SK-N-MC (cell line): ENCODE data around the gene PFDN4.

Source experiments
- EZH2 ChIP-seq: fragments of 200-600 bp; sonication (generic); IDR thresholded peaks from one replicate; pipeline ENCODE4 v1.6.1; 2017; ENCODE audit warnings: antibody characterized with exemption
- POLR2AphosphoS5 ChIP-seq: IDR thresholded peaks from 2 replicates; pipeline ENCODE4 v1.6.1; 2012; ENCODE audit warnings: mild to moderate bottlenecking, low read depth, low read length, borderline replicate concordance

DNA sequence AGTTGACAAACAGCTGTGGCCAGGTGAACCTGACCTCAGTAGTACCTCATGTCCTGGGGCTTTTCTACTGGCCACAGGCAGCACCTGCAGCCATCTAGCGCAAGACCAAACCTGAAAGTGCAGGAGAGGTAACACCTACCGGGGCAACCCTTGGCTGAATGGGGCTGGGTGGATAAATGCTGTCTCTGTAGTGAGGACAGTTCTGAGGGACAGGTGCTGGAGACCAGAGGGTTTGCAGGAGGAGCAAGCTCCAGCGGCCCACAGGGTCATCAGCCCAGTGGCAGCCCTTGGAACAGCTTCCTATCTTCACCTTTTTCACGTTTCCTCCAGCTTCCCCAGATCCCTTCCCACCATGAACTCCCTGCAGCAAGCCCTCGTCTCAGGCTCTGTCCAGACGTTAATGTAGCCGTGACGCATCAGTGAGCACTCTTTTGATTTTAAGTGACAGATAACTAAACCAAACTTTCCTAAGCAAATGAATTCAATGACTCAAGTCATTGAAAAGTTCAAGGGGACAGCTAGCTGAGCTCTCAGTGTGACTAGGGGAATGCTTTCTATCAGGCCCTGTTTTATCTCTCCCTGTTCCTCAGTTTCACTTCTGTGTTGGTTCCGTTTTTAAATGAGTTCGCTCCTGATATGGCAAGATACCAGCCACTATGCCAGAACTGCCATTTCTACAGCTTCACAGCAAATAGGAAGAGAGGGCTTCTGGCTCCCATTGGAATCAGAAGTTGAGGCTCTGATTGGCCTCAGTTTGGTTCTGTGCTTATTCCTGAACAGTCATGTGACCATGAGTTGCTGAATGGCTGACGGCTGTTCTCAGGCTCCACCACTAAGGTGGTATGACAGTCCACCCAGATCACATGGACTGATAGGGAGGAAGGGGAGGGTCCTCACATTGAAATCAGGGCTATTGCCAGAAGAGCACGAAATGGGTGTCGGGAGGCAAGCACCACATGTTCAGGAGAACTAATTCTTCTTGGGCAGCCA, 12.1 kb upstream of the PFDN4 start:
- no peak for TF ChIP-seq EZH2
- TF ChIP-seq POLR2AphosphoS5: no peak
